ENCODE measurements around the gene UBE2I. TPM values are rescaled to one million over a fixed set of nuclear protein-coding genes. Genes with fewer than 3 reads are reported as not detected.
"Not testable (repeated sequence)": the region's sequence is repeated elsewhere in the genome, so short reads cannot be mapped to it uniquely, and the experiment has no call there.

Gene UBE2I
- total RNA-seq, 1 donor from 2014 or later, result 214 TPM

- no peak for DNase-seq (ENCODE audit: low spot score in 2 of 2, unreplicated experiment in 2 of 2)
- no peaks in the 10 kb centered on the region for H3K9me3 Mint-ChIP-seq
- H3K4me3 Mint-ChIP-seq, result no peak overlapping the region
- H3K27me3 Mint-ChIP-seq (ENCODE audit: low read depth), result peaks cover 4% of the 10 kb centered on the region
- peaks cover 11% of the 10 kb centered on the region for H3K36me3 Mint-ChIP-seq
- H3K4me1 Mint-ChIP-seq, result no peaks in the 10 kb centered on the region
- H3K27ac Mint-ChIP-seq, result no peak overlapping the region
- TF ChIP-seq, protein P1, sequence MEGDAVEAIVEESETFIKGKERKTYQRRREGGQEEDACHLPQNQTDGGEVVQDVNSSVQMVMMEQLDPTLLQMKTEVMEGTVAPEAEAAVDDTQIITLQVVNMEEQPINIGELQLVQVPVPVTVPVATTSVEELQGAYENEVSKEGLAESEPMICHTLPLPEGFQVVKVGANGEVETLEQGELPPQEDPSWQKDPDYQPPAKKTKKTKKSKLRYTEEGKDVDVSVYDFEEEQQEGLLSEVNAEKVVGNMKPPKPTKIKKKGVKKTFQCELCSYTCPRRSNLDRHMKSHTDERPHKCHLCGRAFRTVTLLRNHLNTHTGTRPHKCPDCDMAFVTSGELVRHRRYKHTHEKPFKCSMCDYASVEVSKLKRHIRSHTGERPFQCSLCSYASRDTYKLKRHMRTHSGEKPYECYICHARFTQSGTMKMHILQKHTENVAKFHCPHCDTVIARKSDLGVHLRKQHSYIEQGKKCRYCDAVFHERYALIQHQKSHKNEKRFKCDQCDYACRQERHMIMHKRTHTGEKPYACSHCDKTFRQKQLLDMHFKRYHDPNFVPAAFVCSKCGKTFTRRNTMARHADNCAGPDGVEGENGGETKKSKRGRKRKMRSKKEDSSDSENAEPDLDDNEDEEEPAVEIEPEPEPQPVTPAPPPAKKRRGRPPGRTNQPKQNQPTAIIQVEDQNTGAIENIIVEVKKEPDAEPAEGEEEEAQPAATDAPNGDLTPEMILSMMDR (IDR thresholded peaks at IDR 0.05; ENCODE audit: unreplicated experiment), result no peak
Observed at GRCh38 chr16:1325673-1326371, 16.4 kb downstream of the UBE2I start.

- Mint-ChIP-seq H3K4me1 (no peaks in the 10 kb centered on the region), H3K27me3 (ENCODE audit: low read depth) (peaks cover 9% of the 10 kb centered on the region), H3K4me3 (no peak overlapping the region), H3K36me3 (peaks cover 11% of the 10 kb centered on the region), H3K9me3 (no peaks in the 10 kb centered on the region), H3K27ac (no peak overlapping the region)
- TF ChIP-seq, protein P1 (IDR thresholded peaks at IDR 0.05; ENCODE audit: unreplicated experiment), result no peak
- no peak for DNase-seq (ENCODE audit: low spot score in 2 of 2, unreplicated experiment in 2 of 2)
Observed at GRCh38 chr16:1326391-1326790, 17.0 kb downstream of the UBE2I start.

DNA sequence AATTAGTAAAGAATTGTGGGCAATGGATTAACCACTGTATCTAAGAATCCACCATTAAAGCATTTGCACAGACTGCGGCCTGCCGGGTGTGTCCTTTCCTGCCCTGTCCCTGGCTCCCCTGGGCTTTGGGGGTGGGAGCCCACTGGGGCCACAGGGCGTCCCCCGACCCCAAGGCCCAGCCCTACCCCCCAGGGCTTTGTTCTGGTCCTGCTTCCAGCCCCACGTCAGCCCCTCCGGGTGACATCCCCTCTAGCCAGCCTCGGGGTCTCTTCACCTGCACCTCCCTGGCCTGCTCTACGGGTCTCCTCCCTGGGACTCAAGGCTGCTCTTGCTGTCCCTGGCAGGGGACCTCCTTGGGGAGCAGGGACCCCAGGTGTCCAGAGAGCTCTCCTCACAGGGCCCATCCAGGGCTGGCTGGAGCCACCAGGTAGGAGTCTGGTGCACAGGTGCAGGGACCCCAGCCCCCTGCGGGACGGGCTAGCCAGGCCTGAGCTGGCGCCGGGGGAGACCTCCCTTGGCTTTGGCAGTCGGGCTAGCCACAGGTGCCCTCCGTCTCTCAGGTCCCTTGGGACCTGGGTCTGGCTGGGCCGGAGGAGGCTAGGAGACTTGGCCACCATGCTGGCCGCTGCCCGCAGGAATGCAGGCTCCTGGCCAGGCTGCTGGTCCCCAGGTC, 17.6 kb downstream of the UBE2I start:
- Mint-ChIP-seq H3K27me3 (ENCODE audit: low read depth) (peaks cover 16% of the 10 kb centered on the region), H3K4me1 (peaks cover 4% of the 10 kb centered on the region), H3K27ac (no peak overlapping the region), H3K36me3 (peaks cover 11% of the 10 kb centered on the region), H3K9me3 (no peaks in the 10 kb centered on the region), H3K4me3 (no peak overlapping the region)
- TF ChIP-seq, protein P1 (IDR thresholded peaks at IDR 0.05; ENCODE audit: unreplicated experiment), result no peak
- DNase-seq (ENCODE audit: low spot score in 2 of 2, unreplicated experiment in 2 of 2), result no peak

GRCh38 chr16:1327619-1327947, 18.1 kb downstream of the UBE2I start:
- Mint-ChIP-seq H3K36me3 (peaks cover 11% of the 10 kb centered on the region), H3K4me1 (peaks cover 6% of the 10 kb centered on the region), H3K27me3 (ENCODE audit: low read depth) (peaks cover 21% of the 10 kb centered on the region), H3K27ac (no peak overlapping the region), H3K9me3 (no peaks in the 10 kb centered on the region), H3K4me3 (no peak overlapping the region)
- TF ChIP-seq, protein P1 (IDR thresholded peaks at IDR 0.05; ENCODE audit: unreplicated experiment), result no peak
- DNase-seq (ENCODE audit: low spot score in 2 of 2, unreplicated experiment in 2 of 2), result no peak

- H3K36me3 Mint-ChIP-seq, result peaks cover 11% of the 10 kb centered on the region
- not testable (repeated sequence) for H3K4me1 Mint-ChIP-seq; DNase-seq (ENCODE audit: low spot score in 2 of 2, unreplicated experiment in 2 of 2); H3K4me3 Mint-ChIP-seq; H3K27ac Mint-ChIP-seq; H3K9me3 Mint-ChIP-seq
- H3K27me3 Mint-ChIP-seq (ENCODE audit: low read depth), result peaks cover 25% of the 10 kb centered on the region
Observed at GRCh38 chr16:1328136-1328535, 18.7 kb downstream of the UBE2I start.

DNA sequence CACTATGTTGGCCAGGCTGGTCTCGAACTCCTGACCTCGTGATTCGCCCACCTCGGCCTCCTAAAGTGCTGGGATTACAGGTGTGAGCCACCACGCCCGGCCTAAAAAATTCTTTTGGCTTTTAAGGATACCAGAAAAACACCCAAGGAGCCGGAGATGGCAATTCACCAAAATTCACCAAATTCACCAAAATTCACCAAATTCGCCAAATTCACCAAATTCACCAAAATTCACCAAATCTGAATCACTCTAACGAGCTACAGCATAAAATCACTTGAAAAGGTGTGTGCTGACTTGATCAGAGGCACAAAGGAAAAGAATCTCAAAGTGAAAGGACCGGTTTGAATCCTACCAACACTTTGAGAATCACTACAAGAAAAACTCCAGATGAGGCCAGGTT, 19.5 kb downstream of the UBE2I start:
- H3K9me3 Mint-ChIP-seq; H3K4me3 Mint-ChIP-seq; H3K27ac Mint-ChIP-seq; H3K4me1 Mint-ChIP-seq; DNase-seq (ENCODE audit: low spot score in 2 of 2, unreplicated experiment in 2 of 2); H3K36me3 Mint-ChIP-seq: not testable (repeated sequence)
- H3K27me3 Mint-ChIP-seq (ENCODE audit: low read depth), result peaks cover 25% of the 10 kb centered on the region

All from mesothelial cell of epicardium (in vitro differentiated cells).